Tibial nerve (tissue), 4 donors: Measurements from ENCODE around the gene ZNHIT2. TPM values are rescaled to one million over a fixed set of nuclear protein-coding genes. Genes with fewer than 3 reads are reported as not detected.
"Not testable (repeated sequence)": the region's sequence is repeated elsewhere in the genome, so short reads cannot be mapped to it uniquely, and the experiment has no call there.

Experiments
- DNase-seq, 2 donors: peaks; one replicate each; pipeline ENCODE4 v3.0.0-alpha.2; 2019; ENCODE audit warnings: low spot score in 2 of 2
- H3K27ac ChIP-seq, 4 donors: fragments of 200-600 bp; sonication (generic) in 3 of 4; one replicate each; pipeline ENCODE4 v1.5.1; 2017 to 2019; ENCODE audit warnings: mild to moderate bottlenecking in 1 of 4
- H3K27me3 ChIP-seq, 2 donors: fragments of 200-600 bp; sonication (generic) in 1 of 2; one replicate each; pipeline versions ENCODE4 v1.5.1 to v1.6.0; 2017 to 2019
- H3K36me3 ChIP-seq, 3 donors: fragments of 200-600 bp; sonication (generic); one replicate each; pipeline ENCODE4 v1.5.1; 2018 to 2019
- H3K4me1 ChIP-seq, 4 donors: fragments of 200-600 bp; sonication (generic) in 3 of 4; one replicate each; pipeline ENCODE4 v1.5.1; 2017 to 2019
- H3K4me3 ChIP-seq, 4 donors: fragments of 200-600 bp; sonication (generic) in 3 of 4; one replicate each; pipeline ENCODE4 v1.5.1; 2017 to 2019; ENCODE audit warnings: mild to moderate bottlenecking in 1 of 4, moderate library complexity in 1 of 4
- H3K9me3 ChIP-seq, 4 donors: fragments of 200-600 bp; sonication (generic) in 3 of 4; one replicate each; pipeline ENCODE4 v1.5.1; 2017 to 2019
- CTCF ChIP-seq, 5 experiments: fragments of 200-600 bp in 3 of 5; fragments of 450-650 bp in 2 of 5; sonication (generic) in 3 of 5; IDR thresholded peaks; one replicate each; pipeline ENCODE4 v1.5.1; 2016 to 2019; ENCODE audit warnings: antibody characterized with exemption in 5 of 5, mild to moderate bottlenecking in 3 of 5, moderate library complexity in 2 of 5
- EP300 ChIP-seq, 2 donors: sonication (generic); formaldehyde crosslinking; IDR thresholded peaks; one replicate each; pipeline ENCODE4 v1.6.1; 2017; ENCODE audit warnings: antibody characterized with exemption in 2 of 2, mild to moderate bottlenecking in 1 of 2
- POLR2A ChIP-seq, 2 donors: fragments of 450-650 bp; IDR thresholded peaks; one replicate each; pipeline ENCODE4 v1.6.1; 2017; ENCODE audit warnings: antibody characterized with exemption in 2 of 2, mild to moderate bottlenecking in 2 of 2, moderate library complexity in 2 of 2
- WGBS, 2 donors: methylation state at CpG; one replicate each; pipeline ENCODE4 v1.1.5; 2018; 5-methylcytosine and 5-hydroxymethylcytosine counted together
- total RNA-seq, 4 donors: library from RNA; depleted of rRNA; stranded (reverse); fragments of >200 nt; gene quantifications; one replicate each; pipeline ENCODE4 v1.1.0, GENCODE V29; 2016

The ZNHIT2 gene
- total RNA-seq, 4 donors from 2014 or later = 19.2 to 26.8 (median 22.6) TPM

GRCh38 chr11:65152122-65152521 lies 34.6 kb upstream of the ZNHIT2 start:
- 66 to 67% methylated on average over 2 of the region's 2 CpGs for WGBS, 2 donors
- H3K4me1 ChIP-seq = peaks cover 0 to 11% (median 3%) of the 10 kb centered on the region in 4 donors
- TF ChIP-seq CTCF (IDR thresholded peaks at IDR 0.05) (no peak), POLR2A (IDR thresholded peaks at IDR 0.05) (no peak), EP300 (IDR thresholded peaks at IDR 0.05) (no peak)
- DNase-seq = no peak
- H3K36me3 ChIP-seq = no peaks in the 10 kb centered on the region
- no peak overlapping the region for H3K27ac ChIP-seq
- no peaks in the 10 kb centered on the region for H3K27me3 ChIP-seq
- H3K4me3 ChIP-seq = no peak overlapping the region
- peaks cover 0 to 5% (median 0%) of the 10 kb centered on the region in 4 donors for H3K9me3 ChIP-seq

- Histone ChIP-seq H3K27ac (peak overlapping the region in 1 of 4 donors; percentile 62), H3K9me3 (peaks cover 0 to 5% (median 0%) of the 10 kb centered on the region in 4 donors), H3K4me1 (peaks cover 0 to 11% (median 3%) of the 10 kb centered on the region in 4 donors), H3K36me3 (no peaks in the 10 kb centered on the region), H3K27me3 (no peaks in the 10 kb centered on the region), H3K4me3 (no peak overlapping the region)
- TF ChIP-seq POLR2A (IDR thresholded peaks at IDR 0.05) = no peak
- no peak for TF ChIP-seq EP300 (IDR thresholded peaks at IDR 0.05)
- TF ChIP-seq CTCF (IDR thresholded peaks at IDR 0.05) = no peak
- 70 to 73% methylated on average over 3 of the region's 3 CpGs for WGBS, 2 donors
- DNase-seq = no peak
Measured at GRCh38 chr11:65151331-65151899, 33.9 kb upstream of the ZNHIT2 start.

- Histone ChIP-seq H3K36me3 (no peaks in the 10 kb centered on the region), H3K4me3 (no peak overlapping the region), H3K27ac (peak overlapping the region in 3 of 4 donors; percentile 54 to 72 (median 62)), H3K9me3 (peaks cover 0 to 5% (median 0%) of the 10 kb centered on the region in 4 donors), H3K27me3 (no peaks in the 10 kb centered on the region), H3K4me1 (peaks cover 0 to 11% (median 3%) of the 10 kb centered on the region in 4 donors)
- DNase-seq = peak; percentile 59 to 68
- TF ChIP-seq EP300 (IDR thresholded peaks at IDR 0.05) = no peak
- 17 to 18% methylated on average over 12 of the region's 12 CpGs for WGBS, 2 donors
Measured at GRCh38 chr11:65150509-65151299, 33.2 kb upstream of the ZNHIT2 start.

- 61 to 67% methylated on average over 10 of the region's 10 CpGs for WGBS, 2 donors
- not testable (repeated sequence) for H3K27me3 ChIP-seq, H3K9me3 ChIP-seq, DNase-seq, H3K36me3 ChIP-seq, H3K4me3 ChIP-seq
- Histone ChIP-seq H3K27ac (peak overlapping the region in 1 of 4 donors; percentile 26), H3K4me1 (peaks cover 0 to 11% (median 3%) of the 10 kb centered on the region in 4 donors)
Measured at GRCh38 chr11:65150131-65150508, 32.6 kb upstream of the ZNHIT2 start.

- peaks cover 0 to 5% (median 0%) of the 10 kb centered on the region in 4 donors for H3K9me3 ChIP-seq
- peaks cover 0 to 11% (median 3%) of the 10 kb centered on the region in 4 donors for H3K4me1 ChIP-seq
- no peak overlapping the region for H3K4me3 ChIP-seq
- no peak for DNase-seq
- H3K27me3 ChIP-seq = no peaks in the 10 kb centered on the region
- 93 to 94% methylated on average over 5 of the region's 5 CpGs for WGBS, 2 donors
- H3K36me3 ChIP-seq = no peaks in the 10 kb centered on the region
- H3K27ac ChIP-seq = no peak overlapping the region
- TF ChIP-seq EP300 (IDR thresholded peaks at IDR 0.05) (no peak), CTCF (IDR thresholded peaks at IDR 0.05) (no peak), POLR2A (IDR thresholded peaks at IDR 0.05) (no peak)
Measured at GRCh38 chr11:65148657-65149056, 31.2 kb upstream of the ZNHIT2 start.
